ENCODE results near the gene GPR161. TPM values are rescaled to one million over a fixed set of nuclear protein-coding genes. Genes with fewer than 3 reads are reported as not detected.

GPR161 gene
- total RNA-seq, 1 donor from 2014 or later = 21.9 TPM

DNA sequence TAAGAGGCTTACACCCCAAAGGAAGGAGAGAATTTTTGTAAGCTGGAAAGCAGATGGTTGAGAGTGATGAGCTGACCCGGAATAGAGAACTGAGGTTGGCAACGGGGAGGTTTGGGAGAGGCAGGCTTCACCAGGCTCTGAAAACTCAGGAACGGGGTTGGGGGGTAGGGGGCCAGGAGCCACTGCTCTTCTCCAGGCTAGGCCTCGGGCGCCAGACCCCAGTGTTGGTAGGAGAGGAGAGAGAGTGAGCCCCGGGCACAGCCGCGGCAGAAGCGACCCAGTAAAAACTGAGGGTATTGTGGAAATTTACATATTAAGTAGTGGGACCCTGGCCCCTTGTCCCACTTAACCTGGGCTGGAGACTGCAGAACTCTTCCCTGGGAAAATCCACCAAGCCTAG is 45.7 kb downstream of the GPR161 start:
- Mint-ChIP-seq H3K4me3 (ENCODE audit: unreplicated experiment) (no peak overlapping the region), H3K36me3 (ENCODE audit: low read depth, unreplicated experiment) (peaks cover 19% of the 10 kb centered on the region)

DNA sequence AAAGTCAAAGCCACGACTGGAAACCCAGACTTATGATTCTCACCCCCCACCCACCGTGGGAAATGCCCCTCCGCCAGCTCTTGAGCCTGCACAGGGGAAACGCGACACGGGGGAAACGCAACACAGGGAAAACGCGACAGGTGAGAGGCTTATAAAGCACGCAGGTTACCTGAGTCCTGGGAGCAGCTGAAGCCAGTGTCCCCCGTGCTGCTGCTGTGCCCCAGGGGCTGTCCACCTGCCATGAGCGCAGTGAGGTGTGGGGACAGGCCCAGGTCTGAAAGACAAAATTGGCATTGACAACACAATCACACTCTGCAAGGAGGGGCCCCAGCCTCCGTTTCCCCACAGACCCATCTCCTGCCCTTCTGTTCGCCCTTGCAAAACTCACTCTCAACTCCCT is 46.3 kb downstream of the GPR161 start:
- H3K27me3 ChIP-seq (ENCODE audit: insufficient read depth, low read length) = no peaks in the 10 kb centered on the region
- H3K79me2 ChIP-seq (ENCODE audit: insufficient read depth, low read length) = no peaks in the 10 kb centered on the region
- FAIRE-seq (no peak), DNase-seq (ENCODE audit: low read depth) (no peak)
- Mint-ChIP-seq H3K9me3 (ENCODE audit: unreplicated experiment) (no peaks in the 10 kb centered on the region), H3K27ac (ENCODE audit: unreplicated experiment) (no peak overlapping the region), H3K27me3 (ENCODE audit: low read depth, unreplicated experiment) (no peaks in the 10 kb centered on the region), H3K36me3 (ENCODE audit: low read depth, unreplicated experiment) (peaks cover 21% of the 10 kb centered on the region), H3K4me3 (ENCODE audit: unreplicated experiment) (no peak overlapping the region), H3K4me1 (ENCODE audit: low read depth, unreplicated experiment) (peaks cover 3% of the 10 kb centered on the region)
- H3K4me1 ChIP-seq (ENCODE audit: insufficient read depth, low read length) = no peaks in the 10 kb centered on the region
- no peak for TF ChIP-seq EZH2 (IDR thresholded peaks at IDR 0.05; ENCODE audit: insufficient read depth, low read length)
- TF ChIP-seq, protein P1, sequence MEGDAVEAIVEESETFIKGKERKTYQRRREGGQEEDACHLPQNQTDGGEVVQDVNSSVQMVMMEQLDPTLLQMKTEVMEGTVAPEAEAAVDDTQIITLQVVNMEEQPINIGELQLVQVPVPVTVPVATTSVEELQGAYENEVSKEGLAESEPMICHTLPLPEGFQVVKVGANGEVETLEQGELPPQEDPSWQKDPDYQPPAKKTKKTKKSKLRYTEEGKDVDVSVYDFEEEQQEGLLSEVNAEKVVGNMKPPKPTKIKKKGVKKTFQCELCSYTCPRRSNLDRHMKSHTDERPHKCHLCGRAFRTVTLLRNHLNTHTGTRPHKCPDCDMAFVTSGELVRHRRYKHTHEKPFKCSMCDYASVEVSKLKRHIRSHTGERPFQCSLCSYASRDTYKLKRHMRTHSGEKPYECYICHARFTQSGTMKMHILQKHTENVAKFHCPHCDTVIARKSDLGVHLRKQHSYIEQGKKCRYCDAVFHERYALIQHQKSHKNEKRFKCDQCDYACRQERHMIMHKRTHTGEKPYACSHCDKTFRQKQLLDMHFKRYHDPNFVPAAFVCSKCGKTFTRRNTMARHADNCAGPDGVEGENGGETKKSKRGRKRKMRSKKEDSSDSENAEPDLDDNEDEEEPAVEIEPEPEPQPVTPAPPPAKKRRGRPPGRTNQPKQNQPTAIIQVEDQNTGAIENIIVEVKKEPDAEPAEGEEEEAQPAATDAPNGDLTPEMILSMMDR (IDR thresholded peaks at IDR 0.05; ENCODE audit: insufficient read depth, low read depth, low read length) = no peak
- no peaks in the 10 kb centered on the region for H3K36me3 ChIP-seq (ENCODE audit: insufficient read depth, low read length)
- no peak overlapping the region for H3K27ac ChIP-seq (ENCODE audit: low read depth, low read length)
- H2AFZ ChIP-seq (ENCODE audit: low read depth, low read length) = no peak overlapping the region
- H3K9me3 ChIP-seq (ENCODE audit: insufficient read depth, low read depth, low read length) = no peaks in the 10 kb centered on the region
- H3K4me3 ChIP-seq (ENCODE audit: insufficient read depth, low read depth, low read length) = no peak overlapping the region
- H3K4me2 ChIP-seq (ENCODE audit: low read length) = no peak overlapping the region
- H4K20me1 ChIP-seq (ENCODE audit: insufficient read depth, low read length) = no peaks in the 10 kb centered on the region
- H3K9ac ChIP-seq (ENCODE audit: low read length) = no peak overlapping the region

More for the DNA sequence above, 45.7 kb downstream of the GPR161 start:
- H3K4me1 Mint-ChIP-seq (ENCODE audit: low read depth, unreplicated experiment) = peaks cover 3% of the 10 kb centered on the region
- DNase-seq (ENCODE audit: low read depth) (no peak), FAIRE-seq (no peak)
- Histone ChIP-seq H3K9ac (ENCODE audit: low read length) (no peak overlapping the region), H3K79me2 (ENCODE audit: insufficient read depth, low read length) (no peaks in the 10 kb centered on the region), H2AFZ (ENCODE audit: low read depth, low read length) (no peak overlapping the region), H3K36me3 (ENCODE audit: insufficient read depth, low read length) (no peaks in the 10 kb centered on the region), H3K4me2 (ENCODE audit: low read length) (no peak overlapping the region), H3K27ac (ENCODE audit: low read depth, low read length) (no peak overlapping the region), H3K27me3 (ENCODE audit: insufficient read depth, low read length) (no peaks in the 10 kb centered on the region), H3K4me3 (ENCODE audit: insufficient read depth, low read depth, low read length) (no peak overlapping the region), H3K4me1 (ENCODE audit: insufficient read depth, low read length) (no peaks in the 10 kb centered on the region), H4K20me1 (ENCODE audit: insufficient read depth, low read length) (no peaks in the 10 kb centered on the region), H3K9me3 (ENCODE audit: insufficient read depth, low read depth, low read length) (no peaks in the 10 kb centered on the region)
- TF ChIP-seq, protein P1 (IDR thresholded peaks at IDR 0.05; ENCODE audit: insufficient read depth, low read depth, low read length) = no peak
- TF ChIP-seq EZH2 (IDR thresholded peaks at IDR 0.05; ENCODE audit: insufficient read depth, low read length) = no peak
- no peaks in the 10 kb centered on the region for H3K9me3 Mint-ChIP-seq (ENCODE audit: unreplicated experiment)
- no peak overlapping the region for H3K27ac Mint-ChIP-seq (ENCODE audit: unreplicated experiment)
- H3K27me3 Mint-ChIP-seq (ENCODE audit: low read depth, unreplicated experiment) = no peaks in the 10 kb centered on the region

DNA sequence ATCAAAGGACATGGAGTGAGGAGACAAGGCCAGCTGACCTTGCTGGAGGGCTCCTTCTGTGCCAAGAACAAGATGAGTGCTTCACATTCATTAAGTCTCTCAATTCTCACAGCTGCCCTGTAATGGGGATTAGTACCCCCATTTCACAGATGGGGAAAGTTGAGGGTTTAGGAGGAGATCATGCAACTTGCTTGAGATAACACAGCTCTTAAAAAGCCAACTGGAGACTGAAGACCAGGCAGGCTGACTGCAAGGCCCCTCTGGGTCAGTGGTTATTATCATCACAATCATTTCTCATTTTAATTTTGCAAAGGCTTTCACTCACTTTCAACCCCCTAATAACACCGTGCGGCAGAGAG is 46.8 kb downstream of the GPR161 start:
- no peaks in the 10 kb centered on the region for H3K79me2 ChIP-seq (ENCODE audit: insufficient read depth, low read length)
- no peak overlapping the region for H3K27ac ChIP-seq (ENCODE audit: low read depth, low read length)
- Mint-ChIP-seq H3K4me1 (ENCODE audit: low read depth, unreplicated experiment) (peaks cover 3% of the 10 kb centered on the region), H3K4me3 (ENCODE audit: unreplicated experiment) (no peak overlapping the region), H3K36me3 (ENCODE audit: low read depth, unreplicated experiment) (peaks cover 21% of the 10 kb centered on the region), H3K27ac (ENCODE audit: unreplicated experiment) (no peak overlapping the region), H3K9me3 (ENCODE audit: unreplicated experiment) (no peaks in the 10 kb centered on the region), H3K27me3 (ENCODE audit: low read depth, unreplicated experiment) (no peaks in the 10 kb centered on the region)
- no peak for FAIRE-seq
- TF ChIP-seq EZH2 (IDR thresholded peaks at IDR 0.05; ENCODE audit: insufficient read depth, low read length) = no peak
- TF ChIP-seq, protein P1 (IDR thresholded peaks at IDR 0.05; ENCODE audit: insufficient read depth, low read depth, low read length) = no peak
- DNase-seq (ENCODE audit: low read depth) = no peak
- H3K36me3 ChIP-seq (ENCODE audit: insufficient read depth, low read length) = no peaks in the 10 kb centered on the region
- H3K4me3 ChIP-seq (ENCODE audit: insufficient read depth, low read depth, low read length) = no peak overlapping the region
- H3K27me3 ChIP-seq (ENCODE audit: insufficient read depth, low read length) = no peaks in the 10 kb centered on the region
- H3K9ac ChIP-seq (ENCODE audit: low read length) = no peak overlapping the region
- H3K9me3 ChIP-seq (ENCODE audit: insufficient read depth, low read depth, low read length) = no peaks in the 10 kb centered on the region
- H2AFZ ChIP-seq (ENCODE audit: low read depth, low read length) = no peak overlapping the region
- no peak overlapping the region for H3K4me2 ChIP-seq (ENCODE audit: low read length)
- H3K4me1 ChIP-seq (ENCODE audit: insufficient read depth, low read length) = no peaks in the 10 kb centered on the region
- no peaks in the 10 kb centered on the region for H4K20me1 ChIP-seq (ENCODE audit: insufficient read depth, low read length)

Data from astrocyte (in vitro differentiated cells and primary cell).